BJ (cell line): ENCODE data around the gene GJA10. TPM values are rescaled to one million over a fixed set of nuclear protein-coding genes. Genes with fewer than 3 reads are reported as not detected.

ENCODE experiments used
- CTCF ChIA-PET: fragments of 350-600 bp; formaldehyde crosslinking; extraction: SDS; loops from one replicate; lab custom pipeline; 2021; ENCODE audit warnings: antibody characterized with exemption, inconsistent platforms; lab: Yijun Ruan, JAX
- POLR2A ChIA-PET: fragments of 300-600 bp; sonication (Branson Sonifier 250); formaldehyde crosslinking; extraction: SDS; loops from one replicate; lab custom pipeline; 2021; ENCODE audit warnings: antibody characterized with exemption; lab: Charles Lee
- DNase-seq: peaks from one replicate; pipeline ENCODE4 v3.0.0-alpha.2; 2011; ENCODE audit warnings: low read depth
- H3K27me3 ChIP-seq: 2 replicates; pipeline ENCODE4 v1.6.0; 2011; ENCODE audit warnings: low read length; ENCODE audit not compliant: control insufficient read depth, insufficient read depth
- H3K36me3 ChIP-seq: 2 replicates; pipeline ENCODE4 v1.5.1; 2011; ENCODE audit warnings: low read length; ENCODE audit not compliant: control insufficient read depth, insufficient read depth
- H3K4me3 ChIP-seq: 2 replicates; pipeline ENCODE4 v1.5.1; 2011; ENCODE audit warnings: low read depth, mild to moderate bottlenecking, control low read depth, low read length
- polyA plus RNA-seq: library from polyadenylated mRNA; depleted of rRNA; stranded (reverse); fragments of >200 nt; gene quantifications from 2 replicates; pipeline ENCODE4 v1.2.3, GENCODE V29; 2011; rRNA removed
- small RNA-seq: library from RNA; depleted of rRNA; stranded (forward); fragments of <200 nt; gene quantifications from one replicate; pipeline ENCODE3, GENCODE V24; 2012; ENCODE audit warnings: low replicate concordance, low read depth; ENCODE audit not compliant: insufficient read length
- TF ChIP-seq, protein P1 (sequence below): IDR thresholded peaks from 2 replicates; pipeline ENCODE4 v1.5.1; 2011; ENCODE audit warnings: low read depth, mild to moderate bottlenecking, control low read depth, inconsistent platforms, low read length, moderate library complexity; ENCODE audit not compliant: insufficient read depth

The GJA10 gene
- polyA plus RNA-seq, 1 experiment: not detected

DNA sequence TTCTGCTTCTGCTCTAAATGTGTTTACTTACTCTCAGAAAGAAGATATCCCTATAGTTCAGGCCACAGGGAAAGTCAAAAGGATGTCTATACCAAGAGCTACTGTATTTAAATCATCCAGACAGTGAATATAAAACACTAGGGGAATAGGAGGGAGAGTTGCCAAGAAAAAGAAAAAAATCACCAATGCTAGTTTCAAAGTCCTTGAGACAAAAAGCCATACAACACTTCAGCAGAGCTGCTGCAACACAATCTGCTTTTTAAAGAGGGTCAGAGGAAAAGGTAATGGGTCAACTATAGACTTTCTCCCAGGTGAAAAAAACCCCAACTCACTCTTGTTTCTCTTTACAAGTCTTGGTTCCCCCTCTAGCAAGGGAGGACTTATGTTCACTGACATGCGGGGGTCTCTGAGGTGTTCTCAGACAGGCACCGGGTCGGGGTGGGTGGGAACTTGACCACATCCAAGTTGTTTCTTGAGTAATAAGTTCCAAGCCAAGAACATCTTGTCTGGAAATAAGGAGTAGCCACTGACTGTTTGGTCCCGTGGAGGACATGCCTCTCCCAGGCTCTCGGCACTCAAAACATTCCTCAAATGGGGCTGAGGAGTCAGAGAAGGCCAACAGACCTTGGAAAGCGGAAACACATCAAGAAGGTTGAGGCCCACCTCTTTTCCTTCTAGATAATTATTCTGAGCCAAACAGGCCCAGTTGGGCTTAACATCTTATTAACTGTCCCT lies 47.7 kb downstream of the GJA10 start:
- CTCF ChIA-PET: interaction anchor here (0.6 to 9.0 kb wide), 8 partner anchors 8 to 536 kb away, joined by 3 to 169 read pairs (median 16); no protein-coding TSS in a partner anchor
- Histone ChIP-seq H3K36me3 (no peaks in the 10 kb centered on the region), H3K4me3 (no peak overlapping the region), H3K27me3 (peaks cover 2% of the 10 kb centered on the region; the same call in 1 of the 2 replicates)
- DNase-seq: no peak
- POLR2A ChIA-PET: no interaction called here
- TF ChIP-seq, protein P1, sequence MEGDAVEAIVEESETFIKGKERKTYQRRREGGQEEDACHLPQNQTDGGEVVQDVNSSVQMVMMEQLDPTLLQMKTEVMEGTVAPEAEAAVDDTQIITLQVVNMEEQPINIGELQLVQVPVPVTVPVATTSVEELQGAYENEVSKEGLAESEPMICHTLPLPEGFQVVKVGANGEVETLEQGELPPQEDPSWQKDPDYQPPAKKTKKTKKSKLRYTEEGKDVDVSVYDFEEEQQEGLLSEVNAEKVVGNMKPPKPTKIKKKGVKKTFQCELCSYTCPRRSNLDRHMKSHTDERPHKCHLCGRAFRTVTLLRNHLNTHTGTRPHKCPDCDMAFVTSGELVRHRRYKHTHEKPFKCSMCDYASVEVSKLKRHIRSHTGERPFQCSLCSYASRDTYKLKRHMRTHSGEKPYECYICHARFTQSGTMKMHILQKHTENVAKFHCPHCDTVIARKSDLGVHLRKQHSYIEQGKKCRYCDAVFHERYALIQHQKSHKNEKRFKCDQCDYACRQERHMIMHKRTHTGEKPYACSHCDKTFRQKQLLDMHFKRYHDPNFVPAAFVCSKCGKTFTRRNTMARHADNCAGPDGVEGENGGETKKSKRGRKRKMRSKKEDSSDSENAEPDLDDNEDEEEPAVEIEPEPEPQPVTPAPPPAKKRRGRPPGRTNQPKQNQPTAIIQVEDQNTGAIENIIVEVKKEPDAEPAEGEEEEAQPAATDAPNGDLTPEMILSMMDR: no peak

DNA sequence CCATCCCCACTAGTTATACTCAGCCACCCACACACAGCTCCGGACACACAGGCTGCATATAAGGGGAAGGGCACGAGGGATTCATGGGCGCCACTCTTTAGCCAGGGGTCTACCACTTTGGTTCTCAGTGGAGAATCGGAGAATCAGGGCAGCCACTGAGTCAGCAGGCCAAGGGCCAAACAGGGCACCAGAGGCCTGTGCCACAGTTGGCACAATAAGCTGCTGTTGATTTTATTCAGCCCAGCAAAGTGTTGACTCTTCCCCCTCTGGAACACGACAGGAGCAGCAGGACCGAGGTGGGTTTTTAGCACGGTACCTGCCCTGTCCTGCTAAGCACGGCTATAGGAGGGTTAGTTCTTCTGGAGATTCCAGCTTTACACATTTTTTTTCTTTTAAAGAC lies 48.3 kb downstream of the GJA10 start:
- CTCF ChIA-PET: interaction anchor here (0.7 to 9.0 kb wide), 3 partner anchors 150 to 535 kb away, joined by 3 to 169 read pairs (median 5); no protein-coding TSS in a partner anchor
- Histone ChIP-seq H3K27me3 (peaks cover 2% of the 10 kb centered on the region; the same call in 1 of the 2 replicates), H3K36me3 (no peaks in the 10 kb centered on the region), H3K4me3 (no peak overlapping the region)
- TF ChIP-seq, protein P1: no peak
- no peak for DNase-seq
- POLR2A ChIA-PET: no interaction called here

DNA sequence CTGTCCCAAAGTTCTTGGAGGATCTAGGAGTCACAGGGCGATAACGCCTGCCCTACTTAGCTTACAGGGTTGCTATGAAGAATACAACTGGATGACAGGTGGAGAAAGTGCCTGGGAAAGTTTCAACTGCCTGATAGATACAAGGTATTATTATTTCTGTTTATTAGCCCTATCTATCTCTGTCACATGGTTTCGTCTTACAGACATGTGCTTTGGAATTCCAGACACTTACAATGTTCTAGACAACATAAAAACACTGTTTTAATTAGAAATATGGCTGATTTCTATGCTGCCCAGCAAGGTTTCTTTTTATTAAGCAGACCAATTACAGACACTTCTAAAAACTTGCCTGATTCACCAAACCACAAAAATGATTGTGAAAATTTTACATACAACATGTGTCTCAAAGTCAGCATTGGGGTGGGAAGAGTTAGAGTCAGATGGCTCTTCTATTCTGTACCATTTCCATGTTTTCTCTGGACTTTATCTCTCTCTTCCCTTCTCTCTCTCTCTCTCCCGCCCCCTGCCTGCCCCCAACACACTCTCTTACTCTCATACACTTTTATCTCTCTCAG lies 50.0 kb downstream of the GJA10 start:
- Histone ChIP-seq H3K27me3 (peaks cover 2% of the 10 kb centered on the region; the same call in 1 of the 2 replicates), H3K36me3 (no peaks in the 10 kb centered on the region), H3K4me3 (no peak overlapping the region)
- TF ChIP-seq, protein P1: no peak
- no peak for DNase-seq
- CTCF ChIA-PET: interaction anchor here (1.0 to 9.0 kb wide), 4 partner anchors 12 to 533 kb away, joined by 3 to 169 read pairs (median 4); no protein-coding TSS in a partner anchor
- POLR2A ChIA-PET: no interaction called here

DNA sequence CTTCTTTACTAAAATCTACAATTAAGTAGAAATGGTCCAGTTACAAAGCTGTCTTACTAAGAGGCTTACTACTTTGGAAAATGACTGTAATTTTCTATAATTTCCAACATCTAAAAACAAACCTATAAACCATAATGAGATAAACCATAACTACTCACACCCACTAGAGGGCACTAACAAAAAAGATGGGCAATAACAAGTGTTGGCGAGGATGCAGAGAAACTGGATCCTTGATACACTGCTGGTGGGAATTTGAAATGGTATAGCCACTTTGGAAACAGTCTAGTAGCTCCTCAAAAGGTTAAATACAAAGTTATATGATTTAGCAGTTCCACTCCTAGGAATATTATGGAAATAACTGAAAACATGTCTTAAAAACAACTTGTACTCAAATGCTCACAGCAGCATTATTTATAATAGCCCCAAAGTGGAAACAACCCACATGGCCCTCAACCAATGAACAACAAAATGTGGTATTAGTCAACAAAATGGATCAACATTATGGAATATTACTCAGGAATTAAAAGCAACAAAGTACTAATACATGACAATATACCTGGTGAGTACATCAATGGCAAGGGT lies 50.6 kb downstream of the GJA10 start:
- H3K27me3 ChIP-seq: peaks cover 2% of the 10 kb centered on the region; the same call in 1 of the 2 replicates
- ChIA-PET POLR2A (no interaction called here), CTCF (interaction anchor here (0.9 to 9.0 kb wide), 3 partner anchors 11 to 533 kb away, joined by 3 to 169 read pairs (median 3); no protein-coding TSS in a partner anchor)
- H3K4me3 ChIP-seq: no peak overlapping the region
- TF ChIP-seq, protein P1: peak; percentile 46
- H3K36me3 ChIP-seq: no peaks in the 10 kb centered on the region
- no peak for DNase-seq

Small RNA genes within 50 kb of the gene (small RNA-seq; reads per million reads assigned to genes)
- not detected for gene RF00019

Other genes with a start within 250 kb of the GJA10 start
- 3.3 and 6.0 TPM in 2 replicates for gene MDN1, start 74.7 kb upstream of the GJA10 start, polyA plus RNA-seq
- gene CASP8AP2, start 64.6 kb upstream of the GJA10 start, polyA plus RNA-seq: 2.7 and 5.7 TPM in 2 replicates